ENCODE measurements around the gene CC2D1A.

The CC2D1A gene
- total RNA-seq, result 34.0 to 37.2 (median 34.4) reads per million in 3 experiments

DNA sequence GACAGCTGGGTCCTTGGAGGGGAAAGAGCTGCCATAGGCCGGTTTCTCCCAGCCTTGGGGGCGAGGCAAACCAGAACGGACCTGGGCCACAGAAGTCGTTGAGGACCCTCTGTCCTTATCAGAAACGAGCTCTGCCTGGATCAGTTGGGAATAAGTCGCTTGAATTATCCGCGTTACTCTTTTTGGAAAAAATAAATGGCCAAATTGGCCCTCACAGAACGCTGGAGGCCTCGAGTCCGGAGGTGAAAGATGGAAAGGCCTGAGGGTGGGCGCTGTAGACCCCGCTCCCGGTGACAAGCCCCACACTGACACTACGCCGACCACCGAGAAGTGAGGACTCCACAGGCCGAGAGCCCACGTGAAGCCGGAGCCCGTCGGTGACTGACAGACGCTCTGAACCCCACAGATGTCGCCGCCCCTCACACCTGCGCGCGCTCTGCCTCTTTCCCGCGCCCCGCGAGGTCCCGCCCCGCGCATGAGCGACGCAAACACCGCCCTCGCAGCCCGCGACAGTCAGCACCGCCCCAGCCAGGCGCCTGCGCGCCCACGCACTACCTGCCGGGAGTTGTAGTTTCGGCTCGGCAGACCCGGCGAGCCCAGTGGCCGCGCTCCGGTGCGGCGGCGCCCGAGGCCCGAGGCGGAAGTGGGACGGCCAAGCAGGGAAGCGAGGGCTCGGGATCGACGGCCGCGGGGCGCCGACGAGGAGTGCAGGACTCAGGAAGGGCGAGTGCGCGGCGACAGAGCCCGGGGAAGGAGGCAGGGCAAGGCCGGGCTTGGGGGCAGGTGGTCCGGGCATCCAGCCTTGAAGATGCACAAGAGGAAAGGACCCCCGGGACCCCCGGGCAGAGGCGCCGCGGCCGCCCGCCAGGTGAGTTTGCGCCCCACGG lies at the start of gene CC2D1A, which contains the start of gene BRME1:
Gene CC2D1A, plus strand, starts transcription at position 568 of the 887 bp plus-strand sequence. Its CDS starts 241 bp downstream, at position 809.
Gene BRME1, minus strand, starts transcription at position 484 of the 887 bp plus-strand sequence. CDS start 1,225 bp downstream, outside the sequence.
- DNase-seq, result peak; percentile 89

DNA sequence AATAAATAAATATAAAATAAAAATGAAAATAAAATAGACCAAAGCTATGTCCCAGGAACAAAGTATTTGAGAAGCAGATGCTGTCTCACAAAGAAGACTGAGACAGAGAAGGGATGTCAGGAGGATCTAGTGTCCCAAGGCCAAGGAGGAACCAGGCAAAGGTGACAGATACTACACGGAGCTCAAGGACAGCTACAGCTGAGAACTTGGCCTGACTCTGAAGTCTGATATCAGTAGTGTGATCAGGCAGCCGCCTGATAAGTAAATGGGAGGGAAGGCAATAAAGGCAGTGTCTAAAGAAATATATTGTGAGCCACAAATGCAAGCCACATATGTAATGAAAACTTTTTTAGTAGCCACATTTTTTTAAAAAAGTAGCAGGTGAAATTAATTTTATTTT lies 49.5 kb upstream of the CC2D1A start:
- DNase-seq, result no peak

DNA sequence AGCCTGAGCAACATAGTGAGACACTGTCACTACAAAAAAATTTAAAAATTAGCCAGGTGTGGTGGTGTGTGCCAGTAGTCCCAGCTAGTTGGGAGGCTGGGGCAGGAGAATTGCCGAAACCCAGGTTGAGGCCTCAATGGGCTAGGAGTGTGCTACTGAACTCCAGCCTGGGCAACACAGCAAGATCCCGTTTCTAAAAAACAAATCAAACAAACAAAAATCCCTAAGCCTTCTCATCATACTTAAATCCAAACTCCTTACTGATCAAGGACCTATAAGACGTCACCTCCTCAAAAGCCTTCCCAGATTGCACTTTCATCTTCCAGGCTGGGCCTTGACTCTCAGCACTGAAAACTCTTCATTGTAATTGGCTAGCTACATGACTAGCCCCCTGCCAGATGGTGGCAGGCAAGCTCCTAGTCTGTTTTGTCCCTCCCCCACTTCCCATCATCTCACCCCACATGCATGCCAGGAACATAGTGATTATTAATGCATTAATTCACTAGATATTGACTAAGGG lies 46.6 kb upstream of the CC2D1A start:
- no peak for DNase-seq

DNA sequence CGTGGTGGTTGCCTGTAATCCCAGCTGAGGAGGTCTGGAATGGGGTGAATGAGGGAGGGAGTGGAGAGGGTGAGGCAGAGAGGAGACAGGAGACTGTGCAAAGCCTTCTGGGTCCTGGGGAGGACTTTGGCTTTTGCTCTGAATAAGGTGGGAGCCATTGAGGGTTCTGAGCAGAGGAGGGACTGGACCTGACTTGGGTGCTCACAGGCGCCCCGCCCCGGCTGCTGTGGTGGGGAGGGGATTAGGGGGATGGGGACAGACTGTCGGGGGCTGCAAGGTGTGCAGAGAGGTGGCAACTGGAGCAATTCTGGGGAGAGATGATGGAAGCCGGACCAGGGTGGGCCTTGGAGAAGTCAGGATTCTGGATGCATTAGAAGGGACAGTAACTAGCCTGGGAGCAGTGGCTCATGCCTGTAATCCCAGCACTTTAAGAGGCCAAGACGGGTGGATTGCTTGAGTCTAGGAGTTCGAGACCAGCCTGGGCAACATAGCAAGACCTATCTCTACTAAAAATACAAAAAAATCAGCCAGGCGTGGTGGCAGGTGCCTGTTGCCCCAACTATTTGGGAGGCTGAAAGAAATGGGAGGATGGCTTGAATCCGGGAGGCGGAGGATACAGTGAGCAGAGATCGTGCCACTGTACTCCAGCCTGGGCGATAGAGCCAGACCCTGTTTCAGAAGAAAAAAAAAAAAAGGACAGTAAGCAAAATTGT lies 45.2 kb upstream of the CC2D1A start:
- DNase-seq, result no peak

DNA sequence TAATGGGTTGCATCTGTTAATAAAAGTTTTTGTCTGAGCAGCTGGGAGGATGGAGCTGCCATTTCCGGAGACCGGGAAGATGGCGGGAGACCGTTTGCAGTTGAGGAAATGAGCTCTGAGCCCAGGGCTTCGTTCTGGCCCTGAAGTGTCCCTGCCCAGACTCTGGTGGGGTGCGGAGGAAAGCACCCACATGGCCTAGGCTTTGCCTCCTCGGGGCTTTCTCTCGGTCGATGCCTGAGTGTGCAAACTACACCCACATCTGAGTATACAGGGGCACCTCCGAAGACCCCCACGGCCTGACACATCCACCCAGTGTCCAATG lies 44.6 kb upstream of the CC2D1A start:
- no peak for DNase-seq

DNA sequence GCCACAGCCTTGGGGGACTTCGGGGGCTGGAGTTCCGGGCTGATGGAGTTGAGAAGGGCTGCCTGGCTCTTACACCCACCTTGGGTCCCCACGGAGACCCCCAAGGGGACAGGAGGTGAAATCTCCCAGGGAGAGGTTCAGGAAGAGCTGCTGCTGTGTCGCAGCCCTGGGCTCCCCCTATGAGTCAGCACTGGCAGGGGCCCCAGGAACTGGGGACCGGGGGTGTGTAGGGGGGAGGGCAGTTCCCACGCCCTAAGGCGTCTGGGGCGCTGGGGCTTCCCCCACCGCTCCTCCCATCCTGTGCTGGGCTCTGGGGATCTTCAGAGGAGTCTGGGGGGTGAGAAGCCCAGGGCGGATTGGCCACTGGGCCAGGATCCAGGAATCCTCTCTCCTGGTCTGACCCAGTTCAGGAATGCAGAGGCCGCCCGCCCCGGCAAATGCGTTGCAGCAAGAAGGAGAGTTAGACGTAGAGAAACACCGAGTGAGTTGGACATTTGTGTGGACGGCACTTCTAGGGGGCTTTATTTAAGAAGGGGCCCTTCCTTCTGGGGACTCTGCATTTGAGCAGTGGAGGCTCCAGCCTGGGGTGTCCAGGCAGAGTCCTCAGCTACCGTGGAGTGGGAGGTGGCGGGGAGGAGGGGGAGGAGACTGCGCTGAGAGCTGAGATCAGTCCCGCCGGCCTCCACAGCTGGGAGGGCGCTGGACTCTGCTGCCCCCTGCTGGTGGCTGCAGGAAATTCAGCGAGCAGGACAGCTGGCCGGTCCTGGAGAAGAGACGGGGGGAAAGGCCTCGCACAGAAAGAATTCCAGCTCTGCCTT lies 44.1 kb upstream of the CC2D1A start:
- peak; percentile 81 for DNase-seq

DNA sequence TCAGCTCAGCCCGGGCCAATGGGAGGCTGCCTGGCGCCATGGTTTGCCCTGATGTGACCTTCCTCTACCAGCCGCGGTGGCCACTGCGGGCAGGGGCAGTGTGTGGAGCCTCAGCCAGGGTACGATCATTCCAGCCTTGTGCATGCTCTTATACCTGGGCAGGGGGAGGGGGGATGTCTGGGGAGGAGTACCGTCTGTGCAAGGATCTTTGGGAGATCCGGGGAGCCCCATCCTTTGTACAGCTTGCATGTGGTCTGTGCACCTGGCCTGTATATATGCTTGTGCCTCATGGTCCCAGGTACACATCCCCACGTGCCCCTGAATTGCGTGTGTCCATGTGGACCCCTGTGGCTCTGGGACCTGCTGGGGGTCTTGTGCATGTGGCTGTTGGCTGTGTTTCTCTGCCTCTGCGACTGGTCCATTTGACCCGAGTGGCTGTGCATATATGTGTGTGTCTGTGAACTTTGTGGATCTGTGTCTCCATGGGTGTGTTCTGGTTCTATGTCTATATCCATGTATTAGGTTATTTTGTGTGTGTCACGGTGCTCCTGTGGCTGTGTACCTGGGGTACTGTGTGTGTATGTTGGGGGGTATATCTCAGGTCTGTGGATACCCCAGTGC lies 41.8 kb upstream of the CC2D1A start:
- no peak for DNase-seq

DNA sequence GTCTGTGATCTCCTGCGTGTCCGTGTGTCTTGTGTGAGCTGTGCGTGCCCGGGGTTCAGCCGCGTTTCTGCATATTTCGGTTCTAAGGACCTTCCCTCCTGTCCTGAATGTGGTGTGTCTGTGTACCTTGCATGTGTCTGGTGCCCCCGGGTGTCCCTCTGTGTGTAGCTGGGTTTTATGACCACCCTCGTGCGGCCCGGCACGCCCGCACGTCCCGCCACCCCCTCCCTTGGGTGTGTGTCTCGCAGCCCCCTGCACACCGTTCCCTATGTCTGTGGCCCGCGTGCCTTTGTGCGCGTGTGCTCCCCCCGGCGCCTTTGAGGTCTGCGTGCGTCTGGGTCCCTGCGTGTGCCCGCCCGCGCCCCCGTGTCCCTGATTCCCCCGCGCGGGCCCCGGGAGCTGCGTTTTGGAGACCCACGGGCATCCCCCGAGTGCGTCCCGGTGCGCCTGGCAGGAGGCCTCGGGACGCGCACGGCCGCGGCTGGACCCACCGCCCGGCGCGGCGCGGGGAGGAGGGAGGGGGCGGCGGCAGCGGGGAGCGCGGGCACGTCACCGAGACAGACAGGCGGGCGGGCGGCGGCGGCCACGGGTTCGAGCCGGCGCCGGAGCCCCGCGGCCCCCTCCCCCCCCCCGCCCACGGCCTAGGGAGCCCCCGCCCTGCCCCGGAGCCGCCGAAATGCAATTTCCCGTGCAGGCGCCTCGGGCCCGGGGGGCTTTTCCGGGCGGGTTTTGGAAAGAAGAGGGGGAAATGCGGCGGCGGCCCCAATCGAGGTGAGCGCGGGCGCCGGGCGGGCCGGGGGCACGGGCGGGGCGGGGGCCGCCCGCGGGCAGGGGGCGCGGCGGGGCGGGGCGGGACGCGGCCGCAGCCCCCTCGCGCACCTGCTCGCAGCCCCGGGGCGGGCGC lies 41.1 kb upstream of the CC2D1A start:
- DNase-seq, result no peak

DNA sequence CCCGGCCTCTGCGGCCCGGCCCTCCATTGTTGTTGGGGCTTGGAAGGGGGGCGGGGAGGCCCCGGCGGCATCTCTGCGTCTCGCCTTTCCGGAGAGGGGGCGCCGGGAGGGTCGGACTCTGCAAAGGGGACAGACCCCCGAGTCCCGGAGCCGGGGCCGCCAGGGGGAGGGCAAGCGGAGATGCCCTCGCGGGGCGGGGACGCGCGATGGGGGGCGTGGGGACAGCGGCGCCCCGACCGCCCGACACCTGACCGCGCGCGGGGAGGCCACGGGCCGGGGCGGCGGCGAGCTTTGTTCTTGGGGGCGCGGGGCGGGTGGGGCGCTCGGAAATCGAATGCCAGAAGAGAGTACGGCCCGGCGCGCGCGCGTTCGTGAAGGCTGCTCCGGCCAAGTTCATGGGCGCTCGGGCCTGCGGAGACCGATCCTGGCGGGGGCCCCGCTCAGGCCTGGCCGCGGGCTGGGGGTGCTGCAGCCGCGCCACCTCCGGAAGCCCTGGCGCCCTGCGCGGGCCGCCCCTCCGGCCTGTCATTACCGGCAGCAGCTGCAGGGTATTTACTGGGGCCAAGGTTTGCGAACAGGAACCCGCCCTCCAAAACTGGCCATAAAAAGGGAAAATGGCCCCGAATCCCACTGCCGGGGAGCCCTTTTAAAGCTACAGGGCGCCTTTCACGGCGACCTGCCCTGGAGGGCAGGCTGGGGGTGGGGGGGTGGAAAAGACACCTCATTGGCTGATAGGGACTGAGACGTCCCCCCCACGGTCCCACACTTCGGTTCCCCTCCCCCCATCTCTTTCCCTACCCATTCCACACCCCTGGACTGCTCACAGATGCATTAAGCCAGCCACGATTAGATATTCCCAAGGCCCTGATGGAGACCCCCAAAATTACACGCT lies 40.2 kb upstream of the CC2D1A start:
- no peak for DNase-seq

DNA sequence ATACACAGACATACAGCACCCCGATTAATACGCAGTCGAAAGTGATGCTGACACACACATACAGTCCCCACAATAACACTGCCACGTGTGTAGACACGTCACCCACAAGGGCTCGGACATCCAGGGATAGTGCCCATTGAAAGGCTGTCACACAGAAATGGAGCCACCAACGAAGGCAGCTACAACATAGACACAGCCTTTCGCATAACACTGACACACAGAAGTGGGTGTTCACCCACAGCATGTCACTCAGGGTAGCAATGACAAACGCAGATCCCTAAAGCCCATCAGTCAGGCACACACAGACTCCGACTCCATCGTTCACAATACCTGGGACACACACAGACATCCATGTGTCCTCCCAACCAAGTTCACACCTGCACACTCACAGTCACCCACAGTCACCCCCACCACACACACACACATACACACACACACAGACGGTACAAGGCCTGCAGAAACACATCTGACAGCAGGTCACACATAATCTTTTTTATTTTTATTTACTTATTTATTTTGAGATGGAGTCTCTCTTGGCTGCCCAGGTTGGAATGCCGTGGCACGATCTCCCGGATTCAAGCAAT lies 39.4 kb upstream of the CC2D1A start:
- DNase-seq, result no peak

DNA sequence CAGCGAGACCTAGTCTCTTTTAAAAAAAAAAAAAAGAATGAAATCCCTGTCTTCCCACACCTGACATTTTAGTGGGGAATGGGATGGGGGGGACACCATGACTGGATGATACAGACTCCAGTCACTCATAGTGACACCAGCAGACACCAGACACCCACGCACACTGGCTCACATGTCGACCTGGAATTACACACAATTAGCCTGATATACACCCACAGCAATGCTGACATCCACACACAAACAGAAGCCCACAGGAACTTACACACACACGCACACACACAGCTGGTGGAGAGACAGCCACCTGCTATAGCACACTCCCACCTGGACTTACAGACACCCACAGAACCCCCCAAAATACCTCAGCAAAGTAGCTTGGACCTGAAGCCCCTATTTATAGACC lies 37.3 kb upstream of the CC2D1A start:
- no peak for DNase-seq

DNA sequence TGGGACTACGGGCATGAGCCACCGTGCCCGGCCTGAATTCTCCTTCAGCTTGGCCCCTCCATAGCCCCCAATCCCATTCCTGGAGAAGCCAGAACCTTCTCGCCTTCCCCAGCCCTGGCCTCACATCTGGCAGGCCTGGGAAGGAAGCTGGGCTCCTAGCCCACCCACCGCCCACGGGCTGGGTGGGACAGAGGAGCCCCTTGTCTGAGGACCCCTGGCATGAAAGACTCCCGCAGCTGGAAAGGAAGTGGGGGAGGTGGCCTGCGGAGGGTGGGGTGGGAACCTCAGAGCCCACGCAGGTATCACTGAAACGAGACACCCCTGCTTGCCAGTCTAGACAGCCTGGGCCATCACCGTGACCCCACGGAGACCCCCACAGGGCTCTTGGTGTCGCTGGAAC lies 36.7 kb upstream of the CC2D1A start:
- no peak for DNase-seq

DNA sequence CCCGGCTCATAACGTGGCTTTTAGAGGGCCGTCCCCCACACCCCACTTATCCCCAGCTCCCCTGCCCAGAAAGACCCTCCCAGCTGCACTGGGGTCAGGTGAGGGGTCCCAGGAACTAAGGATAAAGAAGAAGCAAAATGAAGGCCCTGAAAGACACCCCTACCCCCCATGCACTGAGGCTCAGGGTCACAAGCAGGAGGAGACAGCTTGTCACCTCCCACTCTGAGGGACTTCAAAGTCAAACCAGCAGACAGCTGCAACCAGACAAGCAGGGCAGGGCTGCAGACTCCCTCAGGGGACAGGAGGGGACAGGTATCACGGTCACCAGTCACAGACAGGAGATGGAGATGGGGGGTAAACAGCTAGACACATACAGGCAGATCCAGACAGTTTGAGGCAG lies 35.1 kb upstream of the CC2D1A start:
- DNase-seq, result no peak

DNA sequence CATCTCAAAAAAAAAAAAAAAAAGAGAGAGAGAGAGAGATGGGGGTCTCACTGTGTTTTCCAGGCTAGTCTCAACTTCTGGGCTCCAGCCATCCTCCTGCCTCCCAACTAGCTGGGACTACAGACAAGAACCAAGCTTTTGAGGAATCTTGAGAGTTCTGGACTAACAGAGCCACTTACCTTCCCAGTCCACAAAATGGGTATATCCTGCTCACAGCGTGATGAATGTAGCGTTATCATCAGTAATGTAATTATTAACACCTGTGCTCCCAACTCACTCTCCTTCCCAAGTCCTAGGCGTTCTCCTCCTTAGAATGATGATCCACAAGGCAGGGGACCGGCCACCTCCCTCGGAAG lies 33.7 kb upstream of the CC2D1A start:
- DNase-seq, result no peak

DNA sequence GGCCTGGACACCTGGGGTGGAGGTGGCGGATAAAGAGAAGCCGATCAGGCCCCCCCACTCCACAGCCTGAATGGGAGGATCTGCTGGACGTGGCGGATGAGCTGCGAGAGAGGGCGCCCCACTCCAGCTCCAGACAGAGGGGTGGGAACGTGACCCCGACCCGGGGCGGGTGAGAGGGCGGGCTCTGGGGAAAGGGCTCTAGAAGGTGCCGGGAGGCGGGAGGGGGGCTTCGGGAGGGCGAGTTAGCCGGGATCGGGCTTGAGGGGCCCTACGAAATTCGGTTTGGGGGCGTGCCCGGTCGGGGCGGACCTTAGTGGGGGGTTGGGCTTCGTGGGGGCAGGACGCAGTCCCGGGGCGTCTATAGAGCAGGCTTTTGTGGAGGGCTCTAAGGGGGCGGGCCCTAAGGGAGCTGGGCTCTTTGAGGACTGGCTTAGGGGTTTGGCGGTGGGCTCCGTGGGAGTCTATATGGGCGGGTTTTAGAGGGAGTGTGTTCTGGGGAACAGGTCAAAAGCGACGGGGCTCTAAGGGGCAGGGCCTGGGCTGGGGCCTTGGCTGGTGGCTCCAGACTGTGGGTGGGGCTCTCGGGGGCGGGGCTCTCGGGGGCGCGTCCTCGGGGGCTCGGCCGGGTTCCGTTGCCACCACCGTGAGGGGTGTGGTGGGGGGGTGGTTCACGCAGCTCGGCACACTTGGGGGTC lies 33.2 kb upstream of the CC2D1A start:
- DNase-seq, result no peak

DNA sequence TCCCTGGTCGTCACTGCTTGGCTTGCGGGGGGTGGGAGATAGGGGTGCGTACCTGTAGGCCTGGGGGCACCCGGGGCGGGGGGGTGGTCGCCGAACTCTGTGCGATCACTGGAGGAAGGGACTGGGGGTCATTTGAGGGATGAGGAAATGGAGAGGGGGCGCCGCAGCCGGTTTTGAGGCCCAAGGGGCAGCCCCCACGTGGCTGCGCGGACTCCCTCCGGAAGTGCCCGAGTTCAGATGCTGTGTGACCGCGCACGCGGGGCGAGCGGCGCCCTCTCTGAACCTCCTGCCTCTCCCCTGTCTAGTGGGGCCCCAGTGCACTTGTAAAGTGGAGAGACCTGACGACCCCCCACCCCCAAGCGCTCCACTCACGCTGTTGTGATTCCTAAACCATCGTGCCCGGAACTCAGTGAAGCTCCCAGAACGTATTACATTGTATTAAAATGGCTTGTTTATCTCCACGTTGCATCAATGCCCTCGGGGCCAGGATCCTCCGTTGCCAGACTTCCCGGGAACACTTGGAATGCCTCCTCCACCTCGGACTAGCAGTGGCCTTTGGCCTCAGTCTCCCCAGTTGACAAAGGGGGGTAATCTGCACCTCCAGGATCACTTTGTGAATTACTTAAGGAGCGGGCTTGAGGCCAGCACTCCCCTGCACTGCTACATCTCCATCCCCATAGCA lies 32.0 kb upstream of the CC2D1A start:
- DNase-seq, result no peak

DNA sequence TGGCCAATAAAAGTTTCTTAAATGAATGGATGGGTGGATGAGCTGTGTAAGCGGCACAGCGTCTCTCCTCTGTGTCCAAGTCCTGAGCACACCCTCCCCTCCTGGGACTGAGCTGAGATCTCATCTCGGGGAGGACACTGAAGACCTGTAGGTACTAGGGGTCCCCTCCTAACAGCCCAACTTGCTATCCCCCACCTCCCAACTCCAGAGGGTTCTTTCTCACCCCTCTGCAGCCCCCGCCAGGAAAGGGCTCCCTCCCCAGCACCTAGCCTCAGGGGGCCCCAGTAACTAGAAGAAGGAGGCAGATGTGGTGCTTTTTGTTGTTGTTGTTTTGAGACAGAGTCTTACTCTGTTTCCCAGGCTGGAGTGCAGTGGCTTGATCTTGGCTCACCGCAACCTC lies 30.2 kb upstream of the CC2D1A start:
- no peak for DNase-seq

DNA sequence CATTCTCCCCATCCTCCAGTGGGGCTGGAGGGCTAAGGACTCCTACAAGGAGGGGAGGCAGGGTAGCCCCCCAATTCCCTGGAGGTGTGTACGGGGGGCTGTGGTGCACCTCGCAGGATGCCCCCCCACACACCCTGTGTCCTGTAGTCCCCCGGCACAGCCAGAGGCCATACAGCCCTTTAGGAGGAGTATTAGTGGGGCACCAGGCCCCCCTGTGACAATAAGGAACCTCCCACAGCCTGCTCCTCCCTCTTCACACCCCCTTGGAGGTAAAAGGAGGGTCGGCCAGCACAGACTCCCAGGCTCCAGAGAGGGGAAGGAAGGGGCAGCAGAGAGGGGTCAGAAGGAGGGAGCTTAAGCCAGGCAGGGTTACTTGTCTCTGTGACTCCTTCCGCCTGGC lies 29.2 kb upstream of the CC2D1A start, which contains the start of gene NANOS3:
Gene NANOS3, plus strand, starts transcription at position 301 of the 400 bp plus-strand sequence. CDS start 115 bp downstream, outside the sequence.
- no peak for DNase-seq

DNA sequence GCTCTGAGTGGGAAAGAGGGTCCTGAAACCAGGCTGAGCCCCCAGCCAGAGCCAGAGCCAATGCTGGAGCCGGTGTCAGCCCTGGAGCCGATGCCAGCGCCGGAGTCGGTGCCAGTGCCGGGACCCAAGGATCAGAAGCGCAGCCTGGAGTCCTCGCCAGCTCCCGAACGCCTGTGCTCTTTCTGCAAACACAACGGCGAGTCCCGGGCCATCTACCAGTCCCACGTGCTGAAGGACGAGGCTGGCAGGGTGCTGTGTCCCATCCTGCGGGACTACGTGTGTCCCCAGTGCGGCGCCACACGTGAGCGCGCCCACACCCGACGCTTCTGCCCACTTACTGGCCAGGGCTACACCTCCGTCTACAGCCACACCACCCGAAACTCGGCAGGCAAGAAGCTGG lies 28.7 kb upstream of the CC2D1A start:
- DNase-seq, result no peak

Measured in central memory CD4-positive, alpha-beta T cell (primary cell).